NK-92 treated with Interleukin-12 subunit alpha and Interleukin-12 subunit beta, amount 100 ng/mL, for 24 hours (cell line): ENCODE data around the gene GRN.
"Not testable (repeated sequence)": the region's sequence is repeated elsewhere in the genome, so short reads cannot be mapped to it uniquely, and the experiment has no call there.

ENCODE experiments used
- DNase-seq: peaks from one replicate; lab custom pipeline; 2025; lab: John Stamatoyannopoulos, UW

The GRN gene

DNA sequence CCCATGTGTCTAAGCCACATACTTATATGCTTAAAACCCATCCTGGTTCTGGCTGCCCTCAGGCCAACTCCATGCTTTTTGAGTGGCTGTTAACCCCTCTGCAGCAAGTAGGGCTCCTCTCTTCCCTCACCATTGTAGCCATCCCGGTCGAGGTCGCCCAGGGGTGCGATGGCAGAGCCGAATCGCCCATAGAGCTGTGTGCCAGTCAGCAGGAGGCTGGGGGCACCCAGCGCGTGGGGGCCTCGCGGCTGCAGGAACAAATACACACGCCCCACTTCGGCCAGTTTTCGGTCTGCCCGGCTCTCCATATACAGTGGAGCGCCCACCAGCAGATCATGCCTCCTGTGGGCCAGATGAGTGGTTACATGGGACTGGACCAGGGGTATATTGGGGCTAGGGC, 38.3 kb downstream of the GRN start:
- DNase-seq = no peak

DNA sequence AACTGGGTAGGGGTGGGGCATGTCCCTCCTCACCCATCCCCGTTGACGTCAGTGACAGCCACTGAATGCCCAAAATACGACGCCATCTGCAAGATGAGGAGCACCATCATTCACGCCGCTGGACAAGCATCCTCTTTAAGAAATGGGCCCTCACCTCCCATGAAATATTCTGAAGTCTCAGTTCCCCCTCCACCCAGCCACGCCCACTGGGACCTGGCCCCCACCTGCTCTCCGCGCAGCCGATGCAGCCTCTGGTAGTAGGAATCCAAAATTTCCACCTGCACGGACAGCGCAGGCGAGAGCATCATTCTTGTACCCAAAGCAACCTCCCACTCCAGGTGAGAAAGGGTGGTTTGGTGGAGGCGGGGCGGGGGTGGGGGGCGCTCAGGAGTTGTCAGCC, 38.8 kb downstream of the GRN start:
- DNase-seq = no peak

DNA sequence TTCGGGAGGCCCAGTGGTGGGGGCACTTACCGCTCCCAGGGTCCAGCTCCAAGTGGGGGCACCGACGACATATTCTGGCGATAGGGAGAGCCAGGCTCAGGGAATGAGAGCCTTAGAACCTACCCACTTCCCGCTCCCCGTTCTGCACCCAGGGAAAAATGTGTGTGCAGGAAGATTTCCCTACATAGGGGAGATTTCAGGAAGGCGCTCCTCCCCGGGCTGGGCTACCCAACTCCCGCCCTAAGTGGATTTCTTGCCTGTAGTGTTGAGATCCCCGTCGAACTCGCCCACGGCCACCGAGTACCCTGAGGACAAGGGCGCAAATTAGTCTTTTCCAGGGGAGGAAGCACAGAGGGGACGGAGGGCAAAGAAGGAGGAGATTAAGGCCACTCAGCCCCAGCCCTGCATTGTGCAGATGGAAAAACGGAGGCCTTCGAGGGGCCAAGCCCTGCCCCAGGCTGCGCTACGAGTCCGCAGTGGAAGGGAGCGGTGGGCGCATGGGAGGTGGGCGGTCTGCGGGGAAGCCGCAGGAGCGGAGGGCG, 39.2 kb downstream of the GRN start:
- DNase-seq = no peak

GRCh38 chr17:44384823-44385286, 39.8 kb downstream of the GRN start:
- no peak for DNase-seq

DNA sequence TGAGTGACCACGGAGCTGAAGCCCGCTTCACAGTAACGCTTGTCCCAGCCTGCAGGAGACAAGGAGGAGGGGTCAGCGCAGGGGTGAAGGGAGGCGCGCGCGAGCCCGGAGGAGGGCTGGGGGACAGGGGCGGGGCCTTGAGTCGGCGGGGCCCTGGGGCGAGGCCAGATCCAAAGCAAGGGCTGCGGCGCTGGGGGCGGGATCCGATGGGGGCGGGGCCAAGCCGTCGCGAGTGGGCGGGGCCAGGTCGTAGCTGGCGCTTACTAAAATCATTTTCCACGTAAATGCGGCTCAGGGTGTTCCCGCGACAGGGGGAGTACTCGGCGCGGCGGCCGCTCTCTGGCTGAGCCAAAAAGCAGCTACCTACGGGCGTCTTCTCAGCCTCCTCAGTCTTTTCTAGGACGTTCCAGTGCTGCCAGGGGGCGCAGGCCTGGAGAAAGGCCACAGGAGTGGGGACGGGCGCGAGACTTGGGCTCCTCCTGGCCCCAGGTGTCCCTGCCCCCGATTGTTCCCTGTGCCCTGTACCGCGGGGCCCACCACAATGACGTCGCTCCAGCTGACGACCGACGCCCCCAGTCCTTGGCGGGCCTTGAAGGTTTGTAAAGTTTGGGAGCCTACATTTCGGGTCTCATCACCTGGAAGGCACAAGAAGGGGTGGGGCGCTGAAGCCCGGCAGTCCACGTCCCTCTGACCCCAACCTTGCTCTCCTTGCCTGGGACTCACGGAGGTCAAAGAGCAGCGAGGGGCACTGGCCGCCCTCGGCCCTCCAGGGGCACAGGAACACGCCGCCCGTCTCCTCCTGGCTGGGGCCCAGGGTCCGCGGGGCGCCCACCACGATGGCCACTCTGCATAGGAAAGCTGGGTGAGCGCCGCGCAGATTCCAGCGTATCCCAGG, 40.4 kb downstream of the GRN start:
- no peak for DNase-seq

- no peak for DNase-seq
Measured at GRCh38 chr17:44386182-44386525, 41.1 kb downstream of the GRN start.

- no peak for DNase-seq
Measured at GRCh38 chr17:44387804-44388203, 42.7 kb downstream of the GRN start.

DNA sequence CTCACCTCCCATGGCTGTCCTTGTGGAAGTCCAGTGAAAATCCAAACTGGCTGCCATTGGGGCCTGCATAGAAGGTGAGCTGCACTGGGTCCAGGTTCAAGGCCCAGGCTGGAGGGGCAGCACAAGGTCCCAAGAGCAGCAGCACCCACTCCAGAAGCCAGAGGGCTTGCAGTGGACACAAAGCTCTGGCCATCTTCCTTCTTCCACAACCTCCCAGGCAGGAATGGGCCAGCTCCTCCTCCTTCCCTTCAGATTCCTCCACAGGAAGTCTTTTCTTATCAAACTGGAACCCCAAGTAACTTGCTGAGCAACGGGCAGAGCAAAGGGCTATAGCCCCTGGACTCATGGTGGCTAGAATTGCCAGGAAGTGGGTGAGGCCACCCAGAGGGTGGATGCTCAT, 44.2 kb downstream of the GRN start, which contains the start of gene ITGA2B:
Gene ITGA2B, minus strand, starts transcription at position 369 of the 400 bp plus-strand sequence. Its CDS starts 176 bp downstream, at position 193.
- no peak for DNase-seq

GRCh38 chr17:44389723-44390202, 44.7 kb downstream of the GRN start:
- no peak for DNase-seq

GRCh38 chr17:44390250-44390870, 45.3 kb downstream of the GRN start:
- no peak for DNase-seq

GRCh38 chr17:44394112-44394511, 49.0 kb downstream of the GRN start:
- not testable (repeated sequence) for DNase-seq

GRCh38 chr17:44394833-44395232, 49.7 kb downstream of the GRN start:
- no peak for DNase-seq

GRCh38 chr17:44396946-44397345, 51.8 kb downstream of the GRN start:
- DNase-seq = no peak

DNA sequence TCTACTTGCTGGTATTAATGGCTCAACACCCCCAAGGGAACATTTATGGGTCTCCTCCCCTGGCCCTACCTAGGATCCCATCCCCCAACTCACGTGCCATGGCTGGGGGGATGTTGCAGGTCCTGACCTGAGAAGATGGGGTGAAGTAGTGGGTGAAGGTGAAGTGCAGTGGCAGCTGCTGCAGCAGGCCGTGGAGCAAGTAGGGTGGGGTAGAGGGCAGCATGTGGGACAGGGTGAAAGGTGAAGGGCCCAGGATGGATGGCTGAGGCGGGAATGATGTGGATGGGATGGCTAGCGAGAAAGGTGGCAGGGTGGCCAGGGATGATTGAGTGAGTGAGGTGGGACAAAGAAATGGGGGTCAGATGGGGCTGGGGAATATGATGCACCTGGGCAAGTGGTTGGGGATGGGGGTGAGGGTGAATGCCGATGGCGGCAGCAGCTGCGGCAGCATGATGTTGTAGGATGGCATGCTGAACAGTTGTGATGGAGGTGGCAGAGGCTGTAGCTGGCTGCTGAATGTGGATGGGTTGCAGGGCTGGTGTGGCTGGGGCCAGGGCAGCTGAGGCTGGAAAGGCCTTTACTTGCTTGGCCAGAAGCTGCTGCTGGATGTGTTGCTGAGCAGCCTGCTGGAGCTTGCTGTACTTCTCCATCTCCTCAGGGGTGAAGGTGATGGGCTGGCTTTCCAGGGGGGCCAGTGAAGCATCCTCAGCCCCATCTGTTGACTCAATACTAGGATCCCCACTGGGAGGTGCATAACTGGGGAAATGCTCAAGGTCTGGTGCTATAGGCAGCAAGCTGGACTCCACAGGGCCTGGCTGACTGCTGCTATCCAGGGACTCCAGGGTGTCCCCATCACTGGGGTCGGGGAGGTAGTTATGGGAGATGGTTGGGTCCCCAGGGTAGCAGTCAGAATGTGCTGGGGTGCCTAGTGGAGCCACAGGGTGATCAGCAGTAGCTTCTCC, 52.7 kb downstream of the GRN start:
- DNase-seq = no peak

- no peak for DNase-seq
Measured at GRCh38 chr17:44398692-44399691, 53.9 kb downstream of the GRN start.

- no peak for DNase-seq
Measured at GRCh38 chr17:44400226-44400847, 55.2 kb downstream of the GRN start.
